Hematopoietic multipotent progenitor cell treated with erythropoietin and hydrocortisone succinate and interleukin-3 and kit ligand, for 4 days (in vitro differentiated cells): ENCODE results near the gene MICU1.
A peak's percentile ranks its signal among the peaks of the same experiment; 100 is the strongest.
"Not testable (repeated sequence)": the region's sequence is repeated elsewhere in the genome, so short reads cannot be mapped to it uniquely, and the experiment has no call there.

Source experiments
- DNase-seq: peaks from one replicate; pipeline ENCODE4 v3.0.0-alpha.2; 2015

MICU1 gene

GRCh38 chr10:72379776-72380175 lies 246.1 kb downstream of the MICU1 start:
- no peak for DNase-seq

GRCh38 chr10:72379062-72379461 lies 246.8 kb downstream of the MICU1 start:
- DNase-seq = peak; percentile 22

- DNase-seq = peak; percentile 47
Measured at GRCh38 chr10:72375585-72375984, 250.3 kb downstream of the MICU1 start.

GRCh38 chr10:72375173-72375572 lies 250.7 kb downstream of the MICU1 start:
- DNase-seq = no peak

- DNase-seq = peak; percentile 81
Measured at GRCh38 chr10:72370201-72370722, 255.6 kb downstream of the MICU1 start.

GRCh38 chr10:72367301-72367960 lies 258.4 kb downstream of the MICU1 start:
- DNase-seq = no peak

GRCh38 chr10:72365106-72365895 lies 260.6 kb downstream of the MICU1 start:
- peak; percentile 30 for DNase-seq

GRCh38 chr10:72364239-72364777 lies 261.6 kb downstream of the MICU1 start:
- DNase-seq = peak; percentile 97

GRCh38 chr10:72356987-72357386 lies 268.9 kb downstream of the MICU1 start:
- DNase-seq = no peak

- no peak for DNase-seq
Measured at GRCh38 chr10:72356115-72356514, 269.8 kb downstream of the MICU1 start.

- no peak for DNase-seq
Measured at GRCh38 chr10:72355214-72355555, 270.7 kb downstream of the MICU1 start.

- peak; percentile 97 for DNase-seq
Measured at GRCh38 chr10:72354356-72355213, 271.3 kb downstream of the MICU1 start, which contains the start of gene DNAJB12. DNAJB12 (minus strand) TSS chr10:72354919; CDS start chr10:72354897, 22 bp downstream.

- no peak for DNase-seq
Measured at GRCh38 chr10:72353965-72354355, 271.9 kb downstream of the MICU1 start.

GRCh38 chr10:72353028-72353964 lies 272.6 kb downstream of the MICU1 start:
- DNase-seq = no peak

GRCh38 chr10:72351479-72351878 lies 274.4 kb downstream of the MICU1 start:
- DNase-seq = no peak

- DNase-seq = no peak
Measured at GRCh38 chr10:72349438-72349837, 276.4 kb downstream of the MICU1 start.

- DNase-seq = no peak
Measured at GRCh38 chr10:72348282-72348681, 277.6 kb downstream of the MICU1 start.

GRCh38 chr10:72346117-72346516 lies 279.8 kb downstream of the MICU1 start:
- not testable (repeated sequence) for DNase-seq

- DNase-seq = peak; percentile 58
Measured at GRCh38 chr10:72344932-72345331, 280.9 kb downstream of the MICU1 start.

GRCh38 chr10:72342911-72343310 lies 283.0 kb downstream of the MICU1 start:
- DNase-seq = no peak

- DNase-seq = peak; percentile 85
Measured at GRCh38 chr10:72340510-72341261, 285.2 kb downstream of the MICU1 start.
